Body of pancreas (tissue), 4 donors: ENCODE measurements around the gene SLC29A2.

Experiments
- POLR2A ChIP-seq, 3 donors: fragments of 450-650 bp; IDR thresholded peaks; one replicate each; pipeline ENCODE4 v1.6.1; 2016; ENCODE audit warnings: antibody characterized with exemption in 3 of 3, mild to moderate bottlenecking in 2 of 3
- TF ChIP-seq, protein P1 (sequence below), 7 experiments: fragments of 450-650 bp in 4 of 7; fragments of 200-600 bp in 3 of 7; sonication (generic) in 3 of 7; IDR thresholded peaks; one replicate each; pipeline ENCODE4 v1.5.1; 2016 to 2019; ENCODE audit warnings: antibody characterized with exemption in 7 of 7

DNA sequence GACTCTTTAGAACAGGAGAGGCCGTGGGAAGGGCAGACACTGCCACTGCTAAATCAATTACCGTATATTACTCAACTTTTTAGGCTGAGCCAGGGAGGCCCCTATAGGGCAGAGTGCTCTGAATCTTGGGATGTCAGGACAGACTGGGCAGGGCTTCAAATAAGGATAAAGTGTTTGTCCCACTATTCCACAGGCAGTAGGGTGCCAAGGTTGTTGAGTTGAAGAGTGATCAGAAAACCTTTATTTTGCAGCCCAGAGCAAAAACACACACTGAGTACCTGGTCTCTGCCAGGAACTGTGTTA lies 22.5 kb downstream of the SLC29A2 start:
- no peak for TF ChIP-seq POLR2A (IDR thresholded peaks at IDR 0.05)
- TF ChIP-seq, protein P1, sequence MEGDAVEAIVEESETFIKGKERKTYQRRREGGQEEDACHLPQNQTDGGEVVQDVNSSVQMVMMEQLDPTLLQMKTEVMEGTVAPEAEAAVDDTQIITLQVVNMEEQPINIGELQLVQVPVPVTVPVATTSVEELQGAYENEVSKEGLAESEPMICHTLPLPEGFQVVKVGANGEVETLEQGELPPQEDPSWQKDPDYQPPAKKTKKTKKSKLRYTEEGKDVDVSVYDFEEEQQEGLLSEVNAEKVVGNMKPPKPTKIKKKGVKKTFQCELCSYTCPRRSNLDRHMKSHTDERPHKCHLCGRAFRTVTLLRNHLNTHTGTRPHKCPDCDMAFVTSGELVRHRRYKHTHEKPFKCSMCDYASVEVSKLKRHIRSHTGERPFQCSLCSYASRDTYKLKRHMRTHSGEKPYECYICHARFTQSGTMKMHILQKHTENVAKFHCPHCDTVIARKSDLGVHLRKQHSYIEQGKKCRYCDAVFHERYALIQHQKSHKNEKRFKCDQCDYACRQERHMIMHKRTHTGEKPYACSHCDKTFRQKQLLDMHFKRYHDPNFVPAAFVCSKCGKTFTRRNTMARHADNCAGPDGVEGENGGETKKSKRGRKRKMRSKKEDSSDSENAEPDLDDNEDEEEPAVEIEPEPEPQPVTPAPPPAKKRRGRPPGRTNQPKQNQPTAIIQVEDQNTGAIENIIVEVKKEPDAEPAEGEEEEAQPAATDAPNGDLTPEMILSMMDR (IDR thresholded peaks at IDR 0.05): no peak
